Activated CD8-positive, alpha-beta T cell treated with anti-CD3 and anti-CD28 coated beads for 36 hours (primary cell): ENCODE data around the gene SLC30A2. TPM values are rescaled to one million over a fixed set of nuclear protein-coding genes. Genes with fewer than 3 reads are reported as not detected.

Experiments
- ATAC-seq: fragments of 200-7000 bp; cut with Tn5 transposase; one replicate; pipeline ENCODE4 v1.10.0; 2021; ENCODE audit warnings: mild to moderate bottlenecking, moderate library complexity
- CTCF ChIA-PET: fragments of 350-600 bp; sonication (Branson Sonifier 250); formaldehyde crosslinking; loops from one replicate; lab custom pipeline; 2021; ENCODE audit warnings: antibody characterized with exemption; lab: Charles Lee
- POLR2A ChIA-PET: fragments of 350-600 bp; sonication (Branson Sonifier 250); formaldehyde crosslinking; loops from one replicate; lab custom pipeline; 2021; ENCODE audit warnings: antibody characterized with exemption; lab: Charles Lee
- DNase-seq: peaks from one replicate; pipeline ENCODE4 v3.0.0-alpha.2; 2020
- H3K27ac Mint-ChIP-seq: one replicate; pipeline ENCODE4 v1.8.0; 2021; ENCODE audit warnings: mild to moderate bottlenecking, mixed read lengths
- H3K27me3 Mint-ChIP-seq: one replicate; pipeline ENCODE4 v1.8.0; 2021; ENCODE audit warnings: mixed read lengths
- H3K36me3 Mint-ChIP-seq: one replicate; pipeline ENCODE4 v1.8.0; 2021; ENCODE audit warnings: low read depth, mixed read lengths
- H3K4me1 Mint-ChIP-seq: one replicate; pipeline ENCODE4 v1.8.0; 2021; ENCODE audit warnings: low read depth, mixed read lengths
- H3K4me3 Mint-ChIP-seq: one replicate; pipeline ENCODE4 v1.8.0; 2021; ENCODE audit warnings: mild to moderate bottlenecking, moderate library complexity, mixed read lengths
- H3K9me3 Mint-ChIP-seq: one replicate; pipeline ENCODE4 v1.8.0; 2021; ENCODE audit warnings: mixed read lengths
- intact Hi-C: fragments of 100-400 bp; cut with micrococcal nuclease; formaldehyde crosslinking; loops from one replicate; pipeline ENCODE4 v1.10.0; 2022
- total RNA-seq, 2 experiments: library from RNA; stranded (reverse); gene quantifications; one replicate each; pipeline ENCODE4 v1.2.3, GENCODE V29; 2021
- TF ChIP-seq, protein P1 (sequence below): fragments of 200-600 bp; IDR thresholded peaks from one replicate; pipeline ENCODE4 v1.8.0; 2022; ENCODE audit warnings: antibody characterized with exemption, mild to moderate bottlenecking

The SLC30A2 gene
- total RNA-seq, 2 experiments from 2014 or later = not detected

DNA sequence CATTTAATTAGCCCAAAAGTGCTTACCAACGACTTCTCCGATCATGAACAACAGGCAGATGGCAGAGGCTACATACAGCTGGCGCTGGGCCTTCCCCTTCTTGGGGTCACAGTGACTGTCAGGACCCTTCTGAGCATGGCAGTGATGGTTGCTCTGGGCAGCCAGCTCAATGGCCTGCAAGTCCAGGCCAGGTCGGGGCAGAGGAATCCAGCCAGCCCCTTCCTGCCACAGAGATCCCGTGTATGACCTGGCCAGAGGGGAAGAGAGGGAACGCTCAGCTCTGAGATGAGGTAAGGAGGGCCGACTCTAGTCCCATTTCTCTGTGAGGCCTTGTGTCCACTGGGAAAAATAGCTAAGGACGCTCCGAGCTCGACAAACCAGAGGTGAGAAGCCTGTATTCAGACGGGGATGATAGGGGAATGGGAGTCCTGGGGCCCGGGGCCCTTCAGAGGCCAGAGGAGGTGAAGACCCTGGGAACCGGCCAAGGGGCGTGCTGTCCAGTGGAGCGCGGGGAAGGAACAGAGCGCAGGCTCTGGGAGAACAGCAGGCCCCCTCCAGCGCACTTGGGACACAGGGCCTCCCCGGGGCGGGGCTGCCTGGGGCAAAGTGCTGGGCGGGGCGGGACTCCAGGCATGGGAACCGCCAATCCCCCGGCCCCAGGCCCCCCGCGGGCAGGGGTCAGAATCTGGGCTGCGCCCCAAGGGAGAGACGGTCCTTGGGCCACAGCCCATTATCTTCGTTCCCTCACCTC, 772 bp downstream of the SLC30A2 start:
- peaks cover 52% of the 10 kb centered on the region for H3K27me3 Mint-ChIP-seq
- peaks cover 2% of the 10 kb centered on the region for H3K4me1 Mint-ChIP-seq
- TF ChIP-seq, protein P1, sequence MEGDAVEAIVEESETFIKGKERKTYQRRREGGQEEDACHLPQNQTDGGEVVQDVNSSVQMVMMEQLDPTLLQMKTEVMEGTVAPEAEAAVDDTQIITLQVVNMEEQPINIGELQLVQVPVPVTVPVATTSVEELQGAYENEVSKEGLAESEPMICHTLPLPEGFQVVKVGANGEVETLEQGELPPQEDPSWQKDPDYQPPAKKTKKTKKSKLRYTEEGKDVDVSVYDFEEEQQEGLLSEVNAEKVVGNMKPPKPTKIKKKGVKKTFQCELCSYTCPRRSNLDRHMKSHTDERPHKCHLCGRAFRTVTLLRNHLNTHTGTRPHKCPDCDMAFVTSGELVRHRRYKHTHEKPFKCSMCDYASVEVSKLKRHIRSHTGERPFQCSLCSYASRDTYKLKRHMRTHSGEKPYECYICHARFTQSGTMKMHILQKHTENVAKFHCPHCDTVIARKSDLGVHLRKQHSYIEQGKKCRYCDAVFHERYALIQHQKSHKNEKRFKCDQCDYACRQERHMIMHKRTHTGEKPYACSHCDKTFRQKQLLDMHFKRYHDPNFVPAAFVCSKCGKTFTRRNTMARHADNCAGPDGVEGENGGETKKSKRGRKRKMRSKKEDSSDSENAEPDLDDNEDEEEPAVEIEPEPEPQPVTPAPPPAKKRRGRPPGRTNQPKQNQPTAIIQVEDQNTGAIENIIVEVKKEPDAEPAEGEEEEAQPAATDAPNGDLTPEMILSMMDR = no peak
- DNase-seq = no peak
- ChIA-PET CTCF (interaction anchor here (1.6 to 5.0 kb wide), 2 partner anchors 9 to 10 kb away, joined by 4 to 31 read pairs; no protein-coding TSS in a partner anchor), POLR2A (no interaction called here)
- no peak for ATAC-seq
- no peak overlapping the region for H3K27ac Mint-ChIP-seq
- no peak overlapping the region for H3K4me3 Mint-ChIP-seq
- H3K36me3 Mint-ChIP-seq = no peaks in the 10 kb centered on the region
- no peaks in the 10 kb centered on the region for H3K9me3 Mint-ChIP-seq
- intact Hi-C loops = no loop called here

DNA sequence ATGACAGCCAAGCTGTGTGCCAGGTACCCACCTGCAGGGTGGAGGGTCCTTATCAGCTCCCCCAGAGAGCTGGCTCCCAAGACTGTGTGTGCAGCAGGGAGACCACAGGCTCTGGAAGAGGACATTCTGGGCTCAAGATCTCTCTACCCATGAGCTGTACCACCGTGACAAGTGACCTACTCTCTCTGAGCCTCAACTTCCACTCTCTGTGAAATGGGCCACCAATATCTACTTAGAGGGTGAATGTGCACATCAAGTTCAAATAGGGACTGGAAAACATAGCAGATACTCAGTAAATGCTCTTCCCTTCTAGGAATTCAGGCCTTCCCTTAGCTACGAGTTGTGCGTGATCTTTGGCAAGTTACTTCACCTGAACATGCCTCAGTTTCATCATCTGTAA, 1.5 kb downstream of the SLC30A2 start:
- H3K4me1 Mint-ChIP-seq = peaks cover 2% of the 10 kb centered on the region
- H3K9me3 Mint-ChIP-seq = no peaks in the 10 kb centered on the region
- H3K27me3 Mint-ChIP-seq = peaks cover 47% of the 10 kb centered on the region
- intact Hi-C loops = no loop called here
- DNase-seq = no peak
- no peak overlapping the region for H3K4me3 Mint-ChIP-seq
- TF ChIP-seq, protein P1 = no peak
- ATAC-seq = no peak
- CTCF ChIA-PET = interaction anchor here (1.4 to 5.0 kb wide), 2 partner anchors 10 to 149 kb away, joined by 3 to 31 read pairs; no protein-coding TSS in a partner anchor
- no peaks in the 10 kb centered on the region for H3K36me3 Mint-ChIP-seq
- H3K27ac Mint-ChIP-seq = no peak overlapping the region
- POLR2A ChIA-PET = no interaction called here

DNA sequence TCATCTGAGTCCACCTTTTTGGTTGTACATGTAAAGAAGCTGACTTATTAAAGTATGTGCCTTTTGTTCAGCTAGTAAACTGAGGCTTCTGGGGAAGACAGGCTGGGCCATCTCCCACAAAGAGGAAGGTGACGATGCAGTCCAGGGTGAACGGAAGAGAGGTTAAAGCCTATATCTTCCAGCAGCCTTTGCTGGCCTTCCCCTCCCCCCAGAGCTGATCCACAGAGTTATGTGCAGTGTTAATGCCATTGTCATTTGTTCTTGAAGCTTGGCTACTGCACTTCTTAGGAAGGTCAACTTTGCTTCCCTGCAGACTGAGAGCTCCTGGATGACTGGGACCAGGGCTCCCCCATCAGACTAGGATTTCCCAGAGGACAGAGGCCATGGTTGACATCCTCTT, 2.2 kb downstream of the SLC30A2 start:
- ATAC-seq (no peak), DNase-seq (no peak)
- Mint-ChIP-seq H3K4me1 (peaks cover 2% of the 10 kb centered on the region), H3K27ac (no peak overlapping the region), H3K9me3 (no peaks in the 10 kb centered on the region), H3K27me3 (peaks cover 46% of the 10 kb centered on the region), H3K36me3 (no peaks in the 10 kb centered on the region), H3K4me3 (no peak overlapping the region)
- TF ChIP-seq, protein P1 = no peak
- POLR2A ChIA-PET = no interaction called here
- intact Hi-C loops = no loop called here
- CTCF ChIA-PET = interaction anchor here (1.3 to 5.0 kb wide), 4 partner anchors 9 to 148 kb away, joined by 3 to 31 read pairs (median 7); no protein-coding TSS in a partner anchor

DNA sequence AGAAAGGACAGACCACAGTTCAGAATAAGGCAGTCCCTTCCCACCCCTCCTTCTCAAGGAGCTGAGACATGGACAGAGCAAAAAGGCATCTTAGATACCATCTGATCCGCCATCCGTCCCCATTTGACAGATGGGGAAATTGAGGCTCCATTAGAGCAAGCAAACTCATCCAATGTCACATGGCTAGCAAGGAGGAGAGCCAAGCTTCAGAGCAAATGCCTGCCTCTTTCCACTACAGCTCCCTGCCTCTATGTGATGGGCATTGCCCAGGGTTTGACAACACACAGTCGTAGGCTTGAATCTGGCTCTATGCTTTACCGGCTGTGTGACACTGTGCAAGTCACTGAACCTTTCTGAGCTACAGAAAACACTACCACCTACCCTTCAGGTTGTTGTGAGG, 3.9 kb downstream of the SLC30A2 start:
- ATAC-seq (no peak), DNase-seq (no peak)
- Mint-ChIP-seq H3K4me3 (no peak overlapping the region), H3K36me3 (no peaks in the 10 kb centered on the region), H3K4me1 (peaks cover 2% of the 10 kb centered on the region), H3K27ac (no peak overlapping the region), H3K9me3 (no peaks in the 10 kb centered on the region), H3K27me3 (peaks cover 31% of the 10 kb centered on the region)
- intact Hi-C loops = no loop called here
- TF ChIP-seq, protein P1 = no peak
- ChIA-PET CTCF (interaction anchor here (0.9 to 3.4 kb wide), 5 partner anchors 9 to 103 kb away, joined by 3 to 10 read pairs (median 3); no protein-coding TSS in a partner anchor), POLR2A (interaction anchor here (1.0 to 1.3 kb wide), 2 partner anchors 18 to 24 kb away, joined by 3 read pairs; no protein-coding TSS in a partner anchor)

DNA sequence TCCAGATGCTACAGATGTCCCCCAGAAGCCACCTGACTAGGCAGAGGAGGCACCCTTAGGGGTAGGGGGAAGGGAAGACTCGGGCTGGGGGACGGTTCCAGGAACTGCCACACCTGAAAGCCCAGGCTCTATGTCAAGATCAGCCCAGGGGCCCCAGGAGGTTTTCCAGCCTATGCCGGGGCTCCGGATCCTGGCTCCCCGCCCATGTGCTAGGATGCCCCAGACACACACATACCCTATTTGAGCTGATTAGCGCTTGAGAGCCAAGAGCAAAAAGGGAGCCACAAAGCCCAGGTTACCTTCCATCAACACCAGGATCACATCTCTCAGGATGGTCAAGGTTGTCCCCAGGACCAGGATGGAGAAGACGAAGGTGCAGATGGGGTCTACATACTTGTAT, 4.5 kb downstream of the SLC30A2 start:
- CTCF ChIA-PET = interaction anchor here (0.7 to 3.4 kb wide), 4 partner anchors 9 to 103 kb away, joined by 3 to 10 read pairs (median 4); no protein-coding TSS in a partner anchor
- intact Hi-C loops = no loop called here
- Mint-ChIP-seq H3K4me3 (no peak overlapping the region), H3K27me3 (peaks cover 26% of the 10 kb centered on the region), H3K27ac (no peak overlapping the region), H3K36me3 (no peaks in the 10 kb centered on the region), H3K4me1 (peaks cover 5% of the 10 kb centered on the region), H3K9me3 (no peaks in the 10 kb centered on the region)
- TF ChIP-seq, protein P1 = no peak
- POLR2A ChIA-PET = interaction anchor here (1.0 to 1.3 kb wide), 3 partner anchors 14 to 25 kb away, joined by 3 read pairs; no protein-coding TSS in a partner anchor
- ATAC-seq (no peak), DNase-seq (no peak)
